GM23248 (cell line): ENCODE results near the gene MANF. TPM values are rescaled to one million over a fixed set of nuclear protein-coding genes. Genes with fewer than 3 reads are reported as not detected.

ENCODE experiments used
- DNase-seq: peaks from one replicate; pipeline ENCODE4 v3.0.0-alpha.2; 2015
- H2AFZ ChIP-seq: fragments of 200-600 bp; sonication (generic); 2 replicates; pipeline ENCODE4 v1.6.1; 2016; ENCODE audit warnings: antibody characterized with exemption
- H3F3A ChIP-seq: fragments of 200-600 bp; sonication (generic); 2 replicates; pipeline ENCODE4 v1.6.1; 2016; ENCODE audit warnings: mild to moderate bottlenecking, antibody characterized with exemption, mixed run types; ENCODE audit not compliant: insufficient read depth
- H3K27ac ChIP-seq: fragments of 200-600 bp; sonication (generic); 2 replicates; pipeline ENCODE4 v1.5.1; 2016; ENCODE audit warnings: mild to moderate bottlenecking
- H3K27me3 ChIP-seq: fragments of 200-600 bp; sonication (generic); replicated peaks from 2 replicates; pipeline ENCODE4 v1.6.1; 2016; ENCODE audit warnings: mild to moderate bottlenecking; ENCODE audit not compliant: insufficient read depth
- H3K36me3 ChIP-seq: fragments of 200-600 bp; sonication (generic); 2 replicates; pipeline ENCODE4 v1.6.1; 2016; ENCODE audit warnings: low read depth, mild to moderate bottlenecking
- H3K4me1 ChIP-seq: fragments of 200-600 bp; sonication (generic); 2 replicates; pipeline ENCODE4 v1.6.1; 2016; ENCODE audit warnings: mild to moderate bottlenecking; ENCODE audit not compliant: insufficient read depth
- H3K4me2 ChIP-seq: fragments of 200-600 bp; sonication (generic); one replicate; pipeline ENCODE4 v1.6.1; 2016; ENCODE audit warnings: mild to moderate bottlenecking; ENCODE audit not compliant: unreplicated experiment
- H3K4me3 ChIP-seq: fragments of 200-600 bp; sonication (generic); 2 replicates; pipeline ENCODE4 v1.5.1; 2016; ENCODE audit warnings: mild to moderate bottlenecking
- H3K79me2 ChIP-seq: fragments of 200-600 bp; sonication (generic); 2 replicates; pipeline ENCODE4 v1.6.1; 2016; ENCODE audit warnings: mild to moderate bottlenecking; ENCODE audit not compliant: insufficient read depth
- H3K9ac ChIP-seq: fragments of 200-600 bp; sonication (generic); 2 replicates; pipeline ENCODE4 v1.6.1; 2016; ENCODE audit warnings: mild to moderate bottlenecking
- H3K9me2 ChIP-seq: fragments of 200-600 bp; sonication (generic); 2 replicates; pipeline ENCODE4 v1.6.1; 2016; ENCODE audit warnings: mixed run types, mild to moderate bottlenecking, moderate library complexity; ENCODE audit not compliant: insufficient read depth
- H3K9me3 ChIP-seq: fragments of 200-600 bp; sonication (generic); one replicate; pipeline ENCODE4 v1.6.1; 2017; ENCODE audit warnings: low read depth
- H4K20me1 ChIP-seq: fragments of 200-600 bp; sonication (generic); 2 replicates; pipeline ENCODE4 v1.6.0; 2016; ENCODE audit not compliant: insufficient read depth
- EZH2 ChIP-seq: fragments of 200-600 bp; sonication (generic); IDR thresholded peaks from 2 replicates; pipeline ENCODE4 v1.6.1; 2018; ENCODE audit warnings: antibody characterized with exemption, mild to moderate bottlenecking; ENCODE audit not compliant: insufficient read depth, poor library complexity, severe bottlenecking
- EZH2phosphoT487 ChIP-seq: fragments of 200-600 bp; sonication (generic); IDR thresholded peaks from 2 replicates; pipeline ENCODE4 v1.6.1; 2018; ENCODE audit warnings: antibody characterized with exemption, moderate library complexity, mild to moderate bottlenecking, low read depth; ENCODE audit not compliant: insufficient read depth
- WGBS, 2 experiments: methylation state at CpG; one replicate each; pipeline ENCODE4 v1.1.6; 2015 to 2017; ENCODE audit warnings: low lambda C conversion rate in 2 of 2, low coverage in 1 of 2; ENCODE audit errors: missing lambda C conversion rate in 2 of 2; 5-methylcytosine and 5-hydroxymethylcytosine counted together
- in situ Hi-C: fragments of 300-500 bp; cut with MboI; formaldehyde crosslinking; loops from 2 replicates; pipeline ENCODE4 v1.15.0; 2020
- polyA plus RNA-seq: library from polyadenylated mRNA; unstranded; fragments of >200 nt; fragmentation: Nextera tagmentation; extraction: Ambion mirVana; gene quantifications from 2 replicates; pipeline ENCODE4 v1.2.1, GENCODE V29; 2016
- total RNA-seq: library from RNA; depleted of rRNA; stranded (reverse); fragments of >200 nt; shearing (Covaris generic); gene quantifications from 2 replicates; pipeline ENCODE4 v1.2.3, GENCODE V29; 2014

Gene MANF
- total and polyA plus RNA-seq, 2 experiments from 2014 or later = 31.1 to 61.2 TPM

- H3K36me3 ChIP-seq = peaks cover 17% of the 10 kb centered on the region
- H3K9me3 ChIP-seq = no peaks in the 10 kb centered on the region
- peak overlapping the region; percentile 94 for H3K9ac ChIP-seq
- no peaks in the 10 kb centered on the region for H3K9me2 ChIP-seq
- H3K79me2 ChIP-seq = peaks cover 71% of the 10 kb centered on the region
- peak overlapping the region; percentile 77 for H3K4me3 ChIP-seq
- DNase-seq = peak; percentile 73
- TF ChIP-seq EZH2phosphoT487 (no peak), EZH2 (no peak)
- WGBS, 2 experiments = 8 to 9% methylated on average over 84 to 102 of the region's 115 CpGs
- H3K27ac ChIP-seq = peak overlapping the region; percentile 86
- H3K27me3 ChIP-seq = no peaks in the 10 kb centered on the region
- peaks cover 27% of the 10 kb centered on the region for H3K4me1 ChIP-seq
- no peak overlapping the region; the same call in 1 of the 2 replicates for H2AFZ ChIP-seq
- H4K20me1 ChIP-seq = no peaks in the 10 kb centered on the region; the same call in 1 of the 2 replicates
- in situ Hi-C loops = no loop called here
- peak overlapping the region; percentile 80 for H3K4me2 ChIP-seq
- peaks cover 23% of the 10 kb centered on the region for H3F3A ChIP-seq
Observed at GRCh38 chr3:51391566-51392354, 6.7 kb downstream of the MANF start.

GRCh38 chr3:51392355-51393133, 7.5 kb downstream of the MANF start:
- H3K9me2 ChIP-seq = no peaks in the 10 kb centered on the region
- peaks cover 22% of the 10 kb centered on the region for H3K4me1 ChIP-seq
- peak overlapping the region; percentile 94 for H3K9ac ChIP-seq
- H3K4me2 ChIP-seq = peak overlapping the region; percentile 80
- DNase-seq = no peak
- no peak overlapping the region for H2AFZ ChIP-seq
- WGBS, 2 experiments = 94 to 95% methylated on average over 37 to 42 of the region's 42 CpGs
- H3K27me3 ChIP-seq = no peaks in the 10 kb centered on the region
- TF ChIP-seq EZH2 (no peak), EZH2phosphoT487 (no peak)
- H3K36me3 ChIP-seq = peaks cover 17% of the 10 kb centered on the region
- peak overlapping the region; percentile 86 for H3K27ac ChIP-seq
- no peaks in the 10 kb centered on the region; the same call in 1 of the 2 replicates for H4K20me1 ChIP-seq
- peaks cover 25% of the 10 kb centered on the region for H3F3A ChIP-seq
- H3K4me3 ChIP-seq = peak overlapping the region; percentile 77
- peaks cover 63% of the 10 kb centered on the region for H3K79me2 ChIP-seq
- no peaks in the 10 kb centered on the region for H3K9me3 ChIP-seq
- in situ Hi-C loops = no loop called here

DNA sequence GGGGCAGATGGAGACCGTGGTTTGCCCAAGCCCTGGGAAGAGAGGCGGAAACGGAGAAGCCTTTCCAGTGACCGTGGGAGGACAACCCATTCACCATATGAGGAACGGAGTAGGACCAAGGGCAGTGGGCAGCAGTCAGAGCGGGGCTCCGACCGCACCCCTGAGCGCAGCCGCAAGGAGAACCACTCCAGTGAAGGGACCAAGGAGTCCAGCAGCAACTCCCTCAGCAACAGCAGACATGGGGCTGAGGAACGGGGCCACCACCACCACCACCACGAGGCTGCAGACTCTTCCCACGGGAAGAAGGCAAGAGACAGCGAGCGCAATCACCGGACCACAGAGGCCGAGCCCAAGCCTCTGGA, 8.0 kb downstream of the MANF start:
- in situ Hi-C loops = no loop called here
- H3F3A ChIP-seq = peaks cover 29% of the 10 kb centered on the region
- H3K27ac ChIP-seq = no peak overlapping the region
- DNase-seq = no peak
- no peaks in the 10 kb centered on the region for H3K9me2 ChIP-seq
- no peaks in the 10 kb centered on the region; the same call in 1 of the 2 replicates for H4K20me1 ChIP-seq
- TF ChIP-seq EZH2 (no peak), EZH2phosphoT487 (no peak)
- no peak overlapping the region for H3K4me2 ChIP-seq
- no peak overlapping the region for H3K4me3 ChIP-seq
- WGBS, 2 experiments = 93 to 95% methylated on average over 16 to 17 of the region's 17 CpGs
- H3K36me3 ChIP-seq = peaks cover 17% of the 10 kb centered on the region
- H2AFZ ChIP-seq = no peak overlapping the region
- H3K9me3 ChIP-seq = no peaks in the 10 kb centered on the region
- H3K27me3 ChIP-seq = no peaks in the 10 kb centered on the region
- peaks cover 58% of the 10 kb centered on the region for H3K79me2 ChIP-seq
- no peak overlapping the region for H3K9ac ChIP-seq
- H3K4me1 ChIP-seq = peaks cover 19% of the 10 kb centered on the region

- Histone ChIP-seq H3K27me3 (no peaks in the 10 kb centered on the region), H3K9me3 (no peaks in the 10 kb centered on the region), H3K4me3 (no peak overlapping the region), H3K79me2 (peaks cover 53% of the 10 kb centered on the region), H3K36me3 (peaks cover 21% of the 10 kb centered on the region), H3K4me1 (peaks cover 19% of the 10 kb centered on the region), H2AFZ (no peak overlapping the region), H3K27ac (no peak overlapping the region), H3F3A (peaks cover 32% of the 10 kb centered on the region), H4K20me1 (no peaks in the 10 kb centered on the region; the same call in 1 of the 2 replicates), H3K9ac (no peak overlapping the region), H3K4me2 (no peak overlapping the region), H3K9me2 (no peaks in the 10 kb centered on the region)
- in situ Hi-C loops = no loop called here
- 83 to 86% methylated on average over 11 to 14 of the region's 14 CpGs for WGBS, 2 experiments
- TF ChIP-seq EZH2phosphoT487 (no peak), EZH2 (no peak)
- DNase-seq = no peak
Observed at GRCh38 chr3:51393564-51393963, 8.5 kb downstream of the MANF start.
